Rectal smooth muscle tissue (tissue), 1 donor: ENCODE data around the gene CREB3.

ENCODE experiments used
- H3K27ac ChIP-seq: one replicate; pipeline ENCODE4 v1.7.0; 2013; ENCODE audit warnings: low read depth, low read length, inconsistent platforms
- H3K27me3 ChIP-seq: one replicate; pipeline ENCODE4 v1.7.0; 2013; ENCODE audit warnings: low read length; ENCODE audit not compliant: control insufficient read depth, insufficient read depth
- H3K36me3 ChIP-seq: one replicate; pipeline ENCODE4 v1.7.0; 2013; ENCODE audit warnings: low read length; ENCODE audit not compliant: control insufficient read depth, insufficient read depth
- H3K4me1 ChIP-seq: one replicate; pipeline ENCODE4 v1.7.0; 2013; ENCODE audit warnings: low read length; ENCODE audit not compliant: control insufficient read depth, insufficient read depth
- H3K4me3 ChIP-seq: one replicate; pipeline ENCODE4 v1.7.0; 2013; ENCODE audit warnings: low read length
- H3K9ac ChIP-seq: one replicate; pipeline ENCODE4 v1.7.0; 2013; ENCODE audit warnings: low read length

The CREB3 gene

DNA sequence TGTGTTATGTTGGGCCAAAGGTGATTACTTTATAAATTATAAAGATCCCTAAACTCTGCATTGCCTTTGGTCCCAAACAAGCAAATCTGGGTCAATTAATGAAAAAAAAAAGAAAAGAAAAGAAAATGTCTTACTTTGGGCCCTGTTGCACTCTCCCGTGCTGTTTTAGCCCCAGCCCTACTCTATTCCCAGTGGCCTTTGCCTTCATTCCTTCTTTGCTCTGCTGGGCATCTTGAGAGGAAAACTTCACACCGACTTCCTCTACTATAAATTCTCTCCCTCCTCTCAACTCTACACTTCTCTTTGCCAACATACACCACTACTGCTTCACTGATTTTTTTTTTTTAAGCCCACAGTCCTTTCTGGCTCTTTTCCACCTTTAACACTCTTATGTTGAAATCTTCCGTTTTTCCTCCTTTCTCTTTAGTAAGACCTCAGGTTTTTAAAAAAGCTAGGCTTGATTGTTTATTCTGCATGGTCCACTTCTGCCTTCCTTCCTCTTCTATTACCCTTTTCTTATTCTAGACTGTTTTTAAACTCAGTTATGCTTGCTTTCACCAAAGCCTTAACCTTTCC, 26.1 kb downstream of the CREB3 start:
- H3K9ac ChIP-seq, result no peak overlapping the region
- H3K4me1 ChIP-seq, result peaks cover 3% of the 10 kb centered on the region
- no peak overlapping the region for H3K27ac ChIP-seq
- no peaks in the 10 kb centered on the region for H3K27me3 ChIP-seq
- peaks cover 5% of the 10 kb centered on the region for H3K36me3 ChIP-seq
- no peak overlapping the region for H3K4me3 ChIP-seq

DNA sequence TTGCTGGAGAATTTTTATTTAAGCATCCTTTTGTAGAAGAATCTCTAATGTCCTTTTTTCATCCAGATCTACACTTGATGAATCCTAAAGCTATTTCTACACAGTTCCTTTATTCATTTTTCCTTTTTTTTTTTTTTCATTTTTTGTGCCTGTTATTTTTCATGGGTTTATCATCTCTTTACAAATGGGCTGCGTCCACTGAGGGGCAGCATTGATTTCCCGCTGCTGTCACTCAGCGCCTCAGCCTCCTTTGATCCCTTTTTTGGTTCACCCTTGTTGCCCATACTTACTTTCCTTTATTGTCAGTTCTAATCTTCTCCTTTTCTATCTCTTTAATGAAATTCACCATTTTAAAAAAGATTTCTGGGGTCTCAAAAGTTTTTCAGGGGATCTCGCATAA, 27.3 kb downstream of the CREB3 start:
- H3K4me1 ChIP-seq, result peaks cover 3% of the 10 kb centered on the region
- no peak overlapping the region for H3K27ac ChIP-seq
- no peak overlapping the region for H3K9ac ChIP-seq
- H3K27me3 ChIP-seq, result no peaks in the 10 kb centered on the region
- no peak overlapping the region for H3K4me3 ChIP-seq
- H3K36me3 ChIP-seq, result no peaks in the 10 kb centered on the region

DNA sequence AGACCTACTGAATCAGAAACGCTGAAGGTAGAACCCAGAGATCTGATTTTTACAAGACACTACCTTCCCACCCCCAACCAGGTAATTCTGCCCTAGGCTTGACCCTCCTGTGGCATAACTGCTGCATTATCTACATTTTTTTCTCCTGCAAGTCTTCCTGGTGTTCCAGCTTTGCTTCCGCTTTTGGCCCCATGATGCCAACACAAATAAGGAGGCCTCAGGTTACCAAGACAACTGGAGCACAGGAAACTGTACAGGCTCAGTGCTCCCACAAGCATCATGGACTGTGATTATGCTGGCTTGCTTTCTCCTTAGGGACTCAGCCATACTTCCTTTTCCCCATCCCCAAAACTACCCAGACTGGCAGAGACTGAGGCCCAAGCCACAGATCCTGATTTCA, 28.2 kb downstream of the CREB3 start:
- no peaks in the 10 kb centered on the region for H3K36me3 ChIP-seq
- H3K27me3 ChIP-seq, result no peaks in the 10 kb centered on the region
- no peak overlapping the region for H3K9ac ChIP-seq
- no peak overlapping the region for H3K4me3 ChIP-seq
- no peak overlapping the region for H3K27ac ChIP-seq
- H3K4me1 ChIP-seq, result peaks cover 3% of the 10 kb centered on the region

DNA sequence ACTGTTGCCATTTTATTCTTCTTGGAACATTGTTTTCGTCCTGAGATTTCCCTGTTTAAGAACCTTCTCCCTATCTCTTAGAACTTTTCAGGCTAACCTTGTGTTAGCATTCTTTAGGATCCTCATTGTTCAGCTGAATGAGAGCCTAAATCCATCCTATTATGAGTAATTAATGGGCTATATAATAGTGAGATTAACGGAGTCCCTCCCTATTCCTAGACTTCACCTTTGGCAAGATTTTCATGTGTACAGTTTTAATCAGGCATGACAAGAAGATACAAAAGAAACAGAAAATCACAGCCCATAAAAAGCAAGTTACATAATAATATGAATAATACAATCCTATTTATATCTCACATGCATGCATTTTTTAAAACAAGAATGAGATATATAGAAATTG, 30.7 kb downstream of the CREB3 start:
- Histone ChIP-seq H3K36me3 (no peaks in the 10 kb centered on the region), H3K27ac (no peak overlapping the region), H3K27me3 (no peaks in the 10 kb centered on the region), H3K4me3 (no peak overlapping the region), H3K9ac (no peak overlapping the region), H3K4me1 (no peaks in the 10 kb centered on the region)

DNA sequence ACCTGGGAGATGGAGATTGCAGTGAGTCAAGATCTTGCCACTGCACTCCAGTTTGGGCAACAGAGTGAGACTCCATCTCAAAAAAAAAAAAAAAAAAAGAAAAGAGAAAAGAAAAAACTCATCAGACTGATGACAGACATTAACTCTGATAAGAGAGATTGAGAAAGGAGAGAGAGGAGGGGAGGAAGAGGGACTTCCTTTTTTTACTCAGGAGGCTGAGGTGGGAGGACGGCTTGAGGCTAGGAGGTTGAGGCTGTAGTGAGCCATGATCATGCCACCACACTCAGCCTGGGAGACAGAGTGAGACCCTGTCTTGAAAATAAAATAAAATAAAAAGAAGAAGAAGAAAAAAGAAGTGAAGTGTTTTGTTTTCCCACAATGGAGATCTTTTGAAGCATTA, 31.3 kb downstream of the CREB3 start:
- Histone ChIP-seq H3K36me3 (no peaks in the 10 kb centered on the region), H3K4me3 (no peak overlapping the region), H3K4me1 (no peaks in the 10 kb centered on the region), H3K9ac (no peak overlapping the region), H3K27ac (no peak overlapping the region), H3K27me3 (no peaks in the 10 kb centered on the region)

DNA sequence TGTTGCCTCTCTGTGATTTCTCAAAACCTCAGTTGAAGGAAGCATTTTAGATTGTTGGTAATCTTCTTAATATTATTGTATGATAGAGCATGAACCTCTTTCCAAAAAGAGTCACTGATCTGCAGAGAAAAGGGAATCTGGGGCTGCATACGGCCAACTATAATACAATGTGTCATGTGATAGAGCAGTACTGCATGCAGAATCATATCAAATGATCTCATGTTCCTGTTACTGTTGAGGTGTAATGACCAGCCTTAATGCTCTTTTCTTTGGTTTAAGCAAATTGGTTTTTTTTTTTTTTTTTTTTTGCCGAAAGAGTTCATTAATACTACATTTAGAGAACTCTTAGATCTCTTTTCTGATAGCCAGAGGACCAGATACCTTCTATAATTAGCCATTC, 34.5 kb downstream of the CREB3 start:
- H3K27ac ChIP-seq, result no peak overlapping the region
- H3K36me3 ChIP-seq, result no peaks in the 10 kb centered on the region
- no peaks in the 10 kb centered on the region for H3K27me3 ChIP-seq
- no peaks in the 10 kb centered on the region for H3K4me1 ChIP-seq
- H3K4me3 ChIP-seq, result no peak overlapping the region
- no peak overlapping the region for H3K9ac ChIP-seq

DNA sequence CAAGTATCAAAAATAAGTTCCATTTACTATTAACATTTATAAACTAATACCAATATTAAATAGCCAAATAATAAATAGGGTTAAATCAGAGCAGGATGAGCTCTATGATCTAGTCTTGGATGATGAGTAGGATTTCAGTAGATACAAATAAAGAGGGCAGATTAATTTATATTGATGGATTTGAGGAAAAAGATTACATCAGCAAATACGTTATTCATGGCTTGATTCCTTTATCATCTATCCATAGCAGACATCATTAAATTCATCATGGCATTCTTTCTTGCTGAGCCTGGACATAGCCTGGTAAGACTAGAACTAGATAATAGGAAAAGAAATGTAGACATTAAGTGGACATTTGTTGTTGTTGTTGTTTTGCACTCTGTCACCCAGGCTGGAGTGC, 35.0 kb downstream of the CREB3 start:
- Histone ChIP-seq H3K27me3 (no peaks in the 10 kb centered on the region), H3K4me3 (no peak overlapping the region), H3K4me1 (no peaks in the 10 kb centered on the region), H3K27ac (no peak overlapping the region), H3K9ac (no peak overlapping the region), H3K36me3 (no peaks in the 10 kb centered on the region)

DNA sequence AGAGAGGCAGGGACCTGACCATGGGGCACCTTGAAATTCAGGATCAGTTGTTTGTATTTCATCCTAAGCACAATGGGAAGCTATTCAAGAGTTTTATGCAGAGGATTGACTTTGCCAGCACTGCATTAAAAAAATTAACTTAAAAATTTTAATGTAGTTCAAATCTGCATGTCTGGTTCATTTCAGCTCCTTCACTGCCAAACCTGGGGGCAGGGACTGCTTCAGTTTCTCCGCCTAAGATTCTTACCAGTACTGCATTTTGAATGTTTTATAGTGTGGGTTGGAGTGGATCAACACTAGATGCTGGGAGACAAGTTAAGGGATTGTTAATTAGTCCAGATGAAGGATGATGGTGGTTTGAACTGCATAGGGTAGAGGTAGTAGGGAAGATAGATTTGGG, 37.3 kb downstream of the CREB3 start:
- no peak overlapping the region for H3K4me3 ChIP-seq
- no peaks in the 10 kb centered on the region for H3K36me3 ChIP-seq
- H3K27ac ChIP-seq, result no peak overlapping the region
- no peaks in the 10 kb centered on the region for H3K4me1 ChIP-seq
- H3K9ac ChIP-seq, result no peak overlapping the region
- H3K27me3 ChIP-seq, result no peaks in the 10 kb centered on the region

DNA sequence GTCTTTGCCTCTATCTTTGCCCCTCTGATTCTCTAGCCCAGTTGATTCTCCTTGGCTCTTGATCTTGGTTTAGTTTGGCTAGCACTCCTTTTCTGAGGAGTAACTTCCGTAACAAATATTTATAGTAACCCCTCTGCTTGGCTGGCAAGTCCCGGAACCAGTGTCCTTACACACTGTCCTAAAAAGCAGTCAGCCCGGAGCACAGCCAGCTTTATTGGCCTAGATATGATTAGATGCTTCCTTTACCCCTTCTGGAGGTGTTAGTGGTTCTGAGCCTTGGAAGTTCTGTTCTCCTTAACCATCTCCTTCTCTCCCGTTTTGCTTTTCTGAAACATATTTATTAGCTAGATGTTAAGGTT, 38.6 kb downstream of the CREB3 start:
- H3K9ac ChIP-seq, result no peak overlapping the region
- H3K27me3 ChIP-seq, result no peaks in the 10 kb centered on the region
- no peaks in the 10 kb centered on the region for H3K36me3 ChIP-seq
- H3K4me3 ChIP-seq, result no peak overlapping the region
- no peak overlapping the region for H3K27ac ChIP-seq
- H3K4me1 ChIP-seq, result no peaks in the 10 kb centered on the region

DNA sequence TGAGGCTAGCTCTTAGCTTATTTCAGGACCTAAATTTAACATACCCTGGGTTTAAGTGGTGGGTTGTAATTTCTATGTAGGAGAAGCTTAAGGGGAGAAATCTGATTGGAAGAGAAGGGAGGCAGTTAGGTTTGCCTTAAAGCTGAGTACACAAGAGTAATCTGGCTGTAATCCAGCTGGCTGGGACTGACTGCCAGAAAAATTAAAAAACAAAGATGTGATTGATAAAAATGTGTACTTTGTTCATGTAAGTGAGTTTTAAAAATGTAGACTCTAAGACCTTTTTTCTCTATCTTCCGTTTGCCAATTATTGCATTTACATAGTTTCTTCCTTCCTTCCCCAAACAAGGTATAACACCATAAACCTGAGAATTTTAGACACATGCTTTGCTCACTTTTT, 39.1 kb downstream of the CREB3 start:
- H3K27me3 ChIP-seq, result no peaks in the 10 kb centered on the region
- H3K4me1 ChIP-seq, result no peaks in the 10 kb centered on the region
- H3K36me3 ChIP-seq, result no peaks in the 10 kb centered on the region
- H3K9ac ChIP-seq, result no peak overlapping the region
- H3K27ac ChIP-seq, result no peak overlapping the region
- no peak overlapping the region for H3K4me3 ChIP-seq

DNA sequence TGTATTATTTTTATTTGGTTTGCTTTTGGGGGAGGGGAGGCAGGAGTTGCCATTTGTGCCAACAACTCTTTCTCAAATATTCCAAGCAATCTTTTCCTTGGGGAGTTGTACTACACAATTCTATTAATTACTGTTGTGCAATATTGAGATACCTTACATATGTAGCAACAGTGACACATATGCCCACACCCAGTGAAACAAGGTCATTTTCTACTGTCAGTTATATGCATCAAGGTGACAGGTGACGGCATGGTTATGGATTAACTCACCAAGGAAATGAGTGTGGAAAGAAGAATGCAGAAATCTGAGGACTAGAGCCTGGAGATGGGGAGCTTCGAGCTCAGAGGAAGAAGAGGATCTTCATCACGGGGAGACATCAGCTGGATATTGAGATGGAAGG, 39.5 kb downstream of the CREB3 start:
- Histone ChIP-seq H3K27ac (no peak overlapping the region), H3K4me1 (no peaks in the 10 kb centered on the region), H3K36me3 (no peaks in the 10 kb centered on the region), H3K27me3 (no peaks in the 10 kb centered on the region), H3K9ac (no peak overlapping the region), H3K4me3 (no peak overlapping the region)

DNA sequence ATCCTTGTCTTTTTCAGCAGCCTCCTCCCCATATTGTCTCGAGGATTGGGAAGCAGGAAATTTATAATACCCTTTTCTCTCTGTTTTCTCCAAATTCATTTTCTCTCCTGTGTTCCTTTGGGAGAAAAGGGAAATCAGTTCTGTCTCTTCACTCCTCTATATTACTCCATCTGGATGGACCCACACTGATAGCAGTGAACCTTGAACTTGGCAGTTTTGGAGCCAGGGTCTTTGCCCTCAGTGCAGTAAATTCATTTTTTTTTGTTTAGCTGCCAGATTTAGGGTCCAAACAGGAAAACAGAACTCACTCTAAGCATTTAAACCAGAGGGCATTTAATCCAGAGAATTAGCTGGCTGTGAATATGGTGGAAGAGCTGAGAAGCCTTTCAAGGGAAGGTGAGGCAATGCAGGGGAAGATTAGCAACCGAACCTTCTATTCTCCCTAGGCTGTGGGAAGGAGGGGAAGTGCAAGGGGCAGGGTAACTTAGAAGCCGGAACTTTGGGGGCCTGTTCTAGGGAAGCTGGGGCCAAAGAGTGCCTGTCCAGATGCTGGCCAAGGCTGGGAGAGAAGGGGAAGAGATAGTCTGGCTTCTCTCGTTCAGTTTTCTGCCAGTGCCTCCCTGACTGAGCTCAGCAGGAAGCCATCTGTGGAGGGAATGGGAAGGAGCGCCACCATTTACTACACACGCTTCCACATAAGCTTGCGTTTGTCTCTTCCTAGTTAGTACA, 42.6 kb downstream of the CREB3 start:
- no peak overlapping the region for H3K27ac ChIP-seq

DNA sequence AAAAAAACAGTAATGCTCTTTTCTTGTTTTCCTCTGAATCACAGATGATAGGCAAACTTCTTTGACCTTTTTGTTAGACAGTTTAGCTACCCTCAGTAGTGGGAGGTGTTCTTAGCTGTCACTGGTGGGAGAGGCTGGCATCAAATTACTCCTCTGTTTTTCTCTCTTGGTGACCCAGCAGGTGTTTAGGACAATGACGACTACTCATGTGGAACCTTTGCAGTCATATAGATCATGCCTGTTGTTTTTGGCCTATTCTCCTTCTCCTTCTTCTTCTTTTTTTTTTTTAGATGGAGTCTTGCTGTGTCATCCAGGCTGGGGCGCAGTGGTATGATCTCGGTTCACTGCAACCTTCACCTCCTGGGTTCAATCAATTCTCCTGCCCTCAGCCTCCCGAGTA, 43.6 kb downstream of the CREB3 start:
- Histone ChIP-seq H3K4me3 (no peak overlapping the region), H3K9ac (no peak overlapping the region), H3K36me3 (no peaks in the 10 kb centered on the region), H3K27me3 (no peaks in the 10 kb centered on the region), H3K27ac (no peak overlapping the region), H3K4me1 (no peaks in the 10 kb centered on the region)

More for the DNA sequence above, 42.6 kb downstream of the CREB3 start:
- Histone ChIP-seq H3K9ac (no peak overlapping the region), H3K27me3 (no peaks in the 10 kb centered on the region), H3K4me3 (no peak overlapping the region), H3K36me3 (no peaks in the 10 kb centered on the region), H3K4me1 (no peaks in the 10 kb centered on the region)
